Measurements from ENCODE around the gene PCDH9. TPM values are rescaled to one million over a fixed set of nuclear protein-coding genes. Genes with fewer than 3 reads are reported as not detected.

The PCDH9 gene
- total RNA-seq, 1 donor from 2014 or later: 1.7 TPM

DNA sequence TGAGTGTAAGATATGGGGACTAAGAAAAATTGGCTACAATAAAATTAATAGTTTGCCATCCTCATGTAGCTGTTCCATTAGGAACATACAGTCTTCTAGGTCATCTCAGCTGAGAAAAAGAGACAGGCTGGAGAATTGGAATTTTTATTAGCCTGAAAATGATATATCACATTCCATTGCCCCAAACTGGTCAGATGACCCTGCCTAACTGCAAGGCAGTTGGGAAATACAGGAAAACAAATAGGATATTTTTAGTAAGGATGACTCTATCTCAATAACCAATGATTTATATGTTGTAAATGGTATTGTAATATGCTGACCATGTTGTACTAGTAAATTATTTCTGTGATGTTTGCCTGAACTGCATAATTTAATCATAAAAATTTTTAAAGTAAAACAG lies 673.8 kb downstream of the PCDH9 start:
- Mint-ChIP-seq H3K9me3 (ENCODE audit: low read depth) (no peaks in the 10 kb centered on the region), H3K36me3 (ENCODE audit: insufficient read depth) (no peaks in the 10 kb centered on the region), H3K27ac (no peak overlapping the region), H3K27me3 (no peaks in the 10 kb centered on the region), H3K4me1 (ENCODE audit: low read depth) (no peaks in the 10 kb centered on the region), H3K4me3 (ENCODE audit: low read depth) (no peak overlapping the region)
- TF ChIP-seq, protein P1, sequence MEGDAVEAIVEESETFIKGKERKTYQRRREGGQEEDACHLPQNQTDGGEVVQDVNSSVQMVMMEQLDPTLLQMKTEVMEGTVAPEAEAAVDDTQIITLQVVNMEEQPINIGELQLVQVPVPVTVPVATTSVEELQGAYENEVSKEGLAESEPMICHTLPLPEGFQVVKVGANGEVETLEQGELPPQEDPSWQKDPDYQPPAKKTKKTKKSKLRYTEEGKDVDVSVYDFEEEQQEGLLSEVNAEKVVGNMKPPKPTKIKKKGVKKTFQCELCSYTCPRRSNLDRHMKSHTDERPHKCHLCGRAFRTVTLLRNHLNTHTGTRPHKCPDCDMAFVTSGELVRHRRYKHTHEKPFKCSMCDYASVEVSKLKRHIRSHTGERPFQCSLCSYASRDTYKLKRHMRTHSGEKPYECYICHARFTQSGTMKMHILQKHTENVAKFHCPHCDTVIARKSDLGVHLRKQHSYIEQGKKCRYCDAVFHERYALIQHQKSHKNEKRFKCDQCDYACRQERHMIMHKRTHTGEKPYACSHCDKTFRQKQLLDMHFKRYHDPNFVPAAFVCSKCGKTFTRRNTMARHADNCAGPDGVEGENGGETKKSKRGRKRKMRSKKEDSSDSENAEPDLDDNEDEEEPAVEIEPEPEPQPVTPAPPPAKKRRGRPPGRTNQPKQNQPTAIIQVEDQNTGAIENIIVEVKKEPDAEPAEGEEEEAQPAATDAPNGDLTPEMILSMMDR (IDR thresholded peaks at IDR 0.05; ENCODE audit: unreplicated experiment): no peak
- no peak for DNase-seq (ENCODE audit: low spot score, unreplicated experiment)

DNA sequence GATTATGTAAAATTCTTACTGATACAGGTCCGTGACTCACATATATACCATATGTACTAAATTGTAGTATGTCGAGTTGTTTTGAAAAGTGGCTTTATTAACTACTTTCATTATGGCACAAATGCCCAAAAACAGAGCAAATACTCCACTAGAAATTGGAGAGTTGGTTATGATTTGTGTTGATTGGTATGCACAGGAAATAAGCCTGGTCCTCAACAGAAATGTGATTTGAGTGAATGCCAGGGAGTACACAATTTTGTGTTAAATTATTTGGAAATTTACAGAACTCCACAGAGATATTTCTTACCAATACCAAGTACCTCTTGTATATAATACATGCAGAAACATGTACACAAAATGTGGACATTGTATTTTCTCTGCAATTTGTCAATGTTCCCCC lies 676.7 kb downstream of the PCDH9 start:
- TF ChIP-seq, protein P1 (IDR thresholded peaks at IDR 0.05; ENCODE audit: unreplicated experiment): no peak
- no peaks in the 10 kb centered on the region for H3K4me1 Mint-ChIP-seq (ENCODE audit: low read depth)
- DNase-seq (ENCODE audit: low spot score, unreplicated experiment): no peak
- no peaks in the 10 kb centered on the region for H3K27me3 Mint-ChIP-seq
- H3K36me3 Mint-ChIP-seq (ENCODE audit: insufficient read depth): no peaks in the 10 kb centered on the region
- no peak overlapping the region for H3K27ac Mint-ChIP-seq
- no peaks in the 10 kb centered on the region for H3K9me3 Mint-ChIP-seq (ENCODE audit: low read depth)
- H3K4me3 Mint-ChIP-seq (ENCODE audit: low read depth): no peak overlapping the region

DNA sequence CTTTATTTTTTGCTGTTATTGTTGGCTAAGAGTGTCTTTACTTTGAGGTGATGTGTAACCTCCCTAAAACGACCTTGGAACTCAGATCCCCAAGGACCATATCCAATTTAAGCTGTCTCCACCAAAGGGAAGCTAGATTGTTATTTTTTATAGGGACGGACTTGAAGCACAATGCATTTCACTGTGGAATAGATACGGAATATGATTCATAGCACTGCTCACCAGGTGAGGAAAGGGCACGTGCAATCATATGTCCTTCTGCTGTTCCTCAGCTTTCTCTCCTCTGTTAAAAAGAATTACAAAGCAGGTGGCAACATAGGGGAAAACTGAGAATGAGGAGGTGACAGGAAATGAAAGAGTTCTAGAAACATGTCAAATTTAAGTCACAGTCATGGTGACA lies 679.0 kb downstream of the PCDH9 start:
- Mint-ChIP-seq H3K36me3 (ENCODE audit: insufficient read depth) (no peaks in the 10 kb centered on the region), H3K4me1 (ENCODE audit: low read depth) (no peaks in the 10 kb centered on the region), H3K4me3 (ENCODE audit: low read depth) (no peak overlapping the region), H3K27ac (no peak overlapping the region), H3K9me3 (ENCODE audit: low read depth) (no peaks in the 10 kb centered on the region), H3K27me3 (no peaks in the 10 kb centered on the region)
- DNase-seq (ENCODE audit: low spot score, unreplicated experiment): no peak
- TF ChIP-seq, protein P1 (IDR thresholded peaks at IDR 0.05; ENCODE audit: unreplicated experiment): no peak

DNA sequence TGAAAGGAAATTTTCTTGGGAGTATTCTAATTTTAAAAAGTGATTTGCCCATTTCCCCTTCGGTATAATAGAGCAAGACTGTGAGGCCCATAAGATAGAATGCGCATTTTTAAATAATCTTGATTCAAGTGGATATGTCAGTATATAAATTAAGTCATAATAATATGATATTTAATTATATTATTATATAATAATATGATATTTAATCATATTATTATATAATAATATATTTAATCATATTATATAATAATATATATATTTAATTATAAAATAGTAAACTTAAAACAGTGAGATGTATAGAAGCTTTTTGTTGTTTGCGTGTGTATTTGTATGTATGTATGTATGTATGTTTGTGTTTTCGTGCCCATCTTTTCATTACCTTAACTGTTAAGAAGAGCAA lies 682.5 kb downstream of the PCDH9 start:
- Mint-ChIP-seq H3K36me3 (ENCODE audit: insufficient read depth) (no peaks in the 10 kb centered on the region), H3K9me3 (ENCODE audit: low read depth) (no peaks in the 10 kb centered on the region), H3K27ac (no peak overlapping the region), H3K4me3 (ENCODE audit: low read depth) (no peak overlapping the region), H3K4me1 (ENCODE audit: low read depth) (no peaks in the 10 kb centered on the region), H3K27me3 (no peaks in the 10 kb centered on the region)
- no peak for DNase-seq (ENCODE audit: low spot score, unreplicated experiment)
- TF ChIP-seq, protein P1 (IDR thresholded peaks at IDR 0.05; ENCODE audit: unreplicated experiment): no peak

DNA sequence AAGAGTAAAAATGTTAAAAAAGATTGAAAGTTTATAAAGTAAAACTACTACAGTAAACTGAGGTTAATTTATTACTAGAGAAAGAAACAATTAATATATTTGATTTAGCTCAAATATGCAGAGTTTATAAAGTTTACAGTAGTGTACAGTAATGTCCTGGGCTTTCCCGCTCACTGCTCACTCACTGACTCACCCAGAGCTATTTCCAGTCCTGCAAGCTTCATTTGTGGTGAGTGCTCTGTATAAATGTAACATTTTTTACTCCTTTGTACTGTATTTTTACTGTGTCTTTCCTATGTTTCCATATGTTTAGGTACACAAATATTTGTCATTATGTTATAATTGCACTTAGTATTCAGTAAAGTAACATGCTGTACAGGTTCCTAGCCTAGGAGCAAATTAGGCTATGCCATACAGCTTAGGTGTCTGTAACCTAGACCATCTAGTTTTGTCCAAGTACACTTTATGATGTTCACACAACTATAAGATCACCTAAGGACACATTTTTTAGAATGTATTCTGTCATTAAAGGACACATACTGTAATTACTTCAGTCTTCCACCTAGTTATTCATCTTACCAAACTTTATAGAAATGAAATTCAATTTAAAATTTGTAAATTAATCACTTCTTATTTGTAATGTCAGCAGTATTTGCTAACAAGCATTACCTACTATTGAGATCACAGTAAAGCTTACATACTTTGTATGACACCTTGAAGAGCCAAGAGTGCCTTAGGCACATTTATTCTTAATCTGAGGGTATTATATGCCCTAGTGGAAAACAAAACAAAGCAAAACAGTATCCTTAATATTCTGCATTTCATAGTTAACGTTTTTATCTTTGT lies 683.4 kb downstream of the PCDH9 start:
- Mint-ChIP-seq H3K36me3 (ENCODE audit: insufficient read depth) (no peaks in the 10 kb centered on the region), H3K4me3 (ENCODE audit: low read depth) (no peak overlapping the region), H3K27me3 (no peaks in the 10 kb centered on the region), H3K4me1 (ENCODE audit: low read depth) (peaks cover 1% of the 10 kb centered on the region), H3K27ac (no peak overlapping the region), H3K9me3 (ENCODE audit: low read depth) (no peaks in the 10 kb centered on the region)
- DNase-seq (ENCODE audit: low spot score, unreplicated experiment): no peak
- TF ChIP-seq, protein P1 (IDR thresholded peaks at IDR 0.05; ENCODE audit: unreplicated experiment): no peak
